Ectodermal cell (in vitro differentiated cells): ENCODE measurements around the gene MEF2A.

ENCODE experiments used
- H3K27ac ChIP-seq: 2 replicates; pipeline ENCODE4 v1.7.0; 2013; ENCODE audit warnings: mild to moderate bottlenecking, low read depth, low read length; ENCODE audit not compliant: insufficient read depth, poor library complexity, severe bottlenecking
- H3K27me3 ChIP-seq: 2 replicates; pipeline ENCODE4 v1.7.0; 2013; ENCODE audit warnings: mild to moderate bottlenecking, low read length; ENCODE audit not compliant: insufficient read depth, control insufficient read depth, poor library complexity, severe bottlenecking
- H3K36me3 ChIP-seq: one replicate; pipeline ENCODE4 v1.7.0; 2013; ENCODE audit warnings: low read length; ENCODE audit not compliant: control insufficient read depth, insufficient read depth
- H3K4me1 ChIP-seq: one replicate; pipeline ENCODE4 v1.7.0; 2013; ENCODE audit warnings: low read length; ENCODE audit not compliant: control insufficient read depth, insufficient read depth
- H3K4me3 ChIP-seq: 2 replicates; pipeline ENCODE4 v1.7.0; 2013; ENCODE audit warnings: low read depth, low read length, control low read depth; ENCODE audit not compliant: insufficient read depth
- H3K9me3 ChIP-seq: 2 replicates; pipeline ENCODE4 v1.7.0; 2013; ENCODE audit warnings: mild to moderate bottlenecking, low read length, moderate library complexity; ENCODE audit not compliant: control insufficient read depth
- WGBS, 2 experiments: methylation state at CpG; one replicate each; pipeline ENCODE4 v1.1.7; 2013; ENCODE audit warnings: missing lambda C conversion rate in 2 of 2; 5-methylcytosine and 5-hydroxymethylcytosine counted together

MEF2A gene

GRCh38 chr15:99580076-99580475 lies 14.3 kb downstream of the MEF2A start:
- WGBS, 2 experiments: 73 to 80% methylated on average over 3 of the region's 3 CpGs

GRCh38 chr15:99582508-99582960 lies 16.8 kb downstream of the MEF2A start:
- Histone ChIP-seq H3K27ac (no peak overlapping the region), H3K4me1 (peaks cover 9% of the 10 kb centered on the region), H3K27me3 (no peaks in the 10 kb centered on the region), H3K36me3 (no peaks in the 10 kb centered on the region), H3K9me3 (peaks cover 4% of the 10 kb centered on the region), H3K4me3 (no peak overlapping the region)
- 90 to 91% methylated on average over 4 of the region's 4 CpGs for WGBS, 2 experiments

More at GRCh38 chr15:99580076-99580475, 14.3 kb downstream of the MEF2A start:
- Histone ChIP-seq H3K9me3 (no peaks in the 10 kb centered on the region), H3K27me3 (no peaks in the 10 kb centered on the region), H3K4me3 (no peak overlapping the region), H3K27ac (peak overlapping the region; percentile 20), H3K4me1 (peaks cover 9% of the 10 kb centered on the region), H3K36me3 (no peaks in the 10 kb centered on the region)

GRCh38 chr15:99584081-99584600 lies 18.4 kb downstream of the MEF2A start:
- peaks cover 4% of the 10 kb centered on the region for H3K9me3 ChIP-seq
- H3K36me3 ChIP-seq: no peaks in the 10 kb centered on the region
- no peak overlapping the region for H3K27ac ChIP-seq
- H3K27me3 ChIP-seq: no peaks in the 10 kb centered on the region
- H3K4me3 ChIP-seq: no peak overlapping the region
- WGBS, 2 experiments: 95 to 100% methylated on average over 2 of the region's 2 CpGs
- peaks cover 9% of the 10 kb centered on the region for H3K4me1 ChIP-seq

- WGBS, 2 experiments: 100% methylated on average over 1 of the region's 1 CpG; no CpG with 5 or more reads in 1 of the 2 experiments
- Histone ChIP-seq H3K9me3 (peaks cover 4% of the 10 kb centered on the region), H3K4me1 (no peaks in the 10 kb centered on the region), H3K4me3 (no peak overlapping the region), H3K27me3 (no peaks in the 10 kb centered on the region), H3K27ac (no peak overlapping the region), H3K36me3 (no peaks in the 10 kb centered on the region)
Measured at GRCh38 chr15:99586121-99586520, 20.3 kb downstream of the MEF2A start.

GRCh38 chr15:99589801-99590200 lies 24.0 kb downstream of the MEF2A start:
- Histone ChIP-seq H3K27ac (no peak overlapping the region), H3K9me3 (peaks cover 5% of the 10 kb centered on the region), H3K4me1 (no peaks in the 10 kb centered on the region), H3K27me3 (no peaks in the 10 kb centered on the region), H3K36me3 (no peaks in the 10 kb centered on the region), H3K4me3 (no peak overlapping the region)

- peaks cover 4% of the 10 kb centered on the region for H3K9me3 ChIP-seq
- H3K36me3 ChIP-seq: no peaks in the 10 kb centered on the region
- H3K27me3 ChIP-seq: no peaks in the 10 kb centered on the region
- 90% methylated on average over 1 of the region's 2 CpGs for WGBS, 2 experiments
- no peaks in the 10 kb centered on the region for H3K4me1 ChIP-seq
- H3K27ac ChIP-seq: no peak overlapping the region
- H3K4me3 ChIP-seq: no peak overlapping the region
Measured at GRCh38 chr15:99590913-99591646, 25.3 kb downstream of the MEF2A start.

- Histone ChIP-seq H3K27me3 (no peaks in the 10 kb centered on the region), H3K36me3 (no peaks in the 10 kb centered on the region), H3K9me3 (peaks cover 2% of the 10 kb centered on the region), H3K27ac (no peak overlapping the region), H3K4me3 (no peak overlapping the region), H3K4me1 (no peaks in the 10 kb centered on the region)
- WGBS, 2 experiments: 97 to 98% methylated on average over 5 to 6 of the region's 6 CpGs
Measured at GRCh38 chr15:99592145-99592791, 26.5 kb downstream of the MEF2A start.

- peaks cover 2% of the 10 kb centered on the region for H3K9me3 ChIP-seq
- 86 to 98% methylated on average over 5 to 6 of the region's 6 CpGs for WGBS, 2 experiments
- H3K27ac ChIP-seq: no peak overlapping the region
- H3K4me3 ChIP-seq: no peak overlapping the region
- no peaks in the 10 kb centered on the region for H3K36me3 ChIP-seq
- no peaks in the 10 kb centered on the region for H3K4me1 ChIP-seq
- H3K27me3 ChIP-seq: no peaks in the 10 kb centered on the region
Measured at GRCh38 chr15:99593070-99593469, 27.3 kb downstream of the MEF2A start.

GRCh38 chr15:99594916-99595315 lies 29.1 kb downstream of the MEF2A start:
- no peak overlapping the region for H3K27ac ChIP-seq
- peaks cover 2% of the 10 kb centered on the region for H3K9me3 ChIP-seq
- H3K4me1 ChIP-seq: no peaks in the 10 kb centered on the region
- H3K36me3 ChIP-seq: peaks cover 2% of the 10 kb centered on the region
- H3K4me3 ChIP-seq: no peak overlapping the region
- 90 to 96% methylated on average over 2 of the region's 2 CpGs for WGBS, 2 experiments
- H3K27me3 ChIP-seq: no peaks in the 10 kb centered on the region

GRCh38 chr15:99598296-99598695 lies 32.5 kb downstream of the MEF2A start:
- Histone ChIP-seq H3K27me3 (no peaks in the 10 kb centered on the region), H3K9me3 (peaks cover 2% of the 10 kb centered on the region), H3K4me1 (no peaks in the 10 kb centered on the region), H3K4me3 (no peak overlapping the region), H3K27ac (no peak overlapping the region), H3K36me3 (peaks cover 5% of the 10 kb centered on the region)
- WGBS, 2 experiments: 85 to 99% methylated on average over 3 of the region's 3 CpGs
